Stimulated activated CD4-positive, alpha-beta T cell treated with anti-CD3 and anti-CD28 coated beads, Interleukin-12 subunit alpha, Interleukin-12 subunit beta, amount 100 ng/mL, for 24 hours (primary cell): Measurements from ENCODE around the gene MYO3B.

Experiments used
- DNase-seq, 2 experiments: peaks; one replicate each; pipeline ENCODE4 v3.0.0-alpha.2; 2020; ENCODE audit warnings: low read depth in 2 of 2

Gene MYO3B

GRCh38 chr2:170368370-170368769 is 190.4 kb downstream of the MYO3B start:
- DNase-seq = no peak

- no peak for DNase-seq
Observed at GRCh38 chr2:170369228-170369627, 191.3 kb downstream of the MYO3B start.

GRCh38 chr2:170369894-170370293 is 191.9 kb downstream of the MYO3B start:
- DNase-seq = no peak

GRCh38 chr2:170371231-170371998 is 193.5 kb downstream of the MYO3B start:
- no peak for DNase-seq

- DNase-seq = no peak
Observed at GRCh38 chr2:170375192-170375591, 197.2 kb downstream of the MYO3B start.

- no peak for DNase-seq
Observed at GRCh38 chr2:170377500-170378207, 199.7 kb downstream of the MYO3B start.

GRCh38 chr2:170380267-170380666 is 202.3 kb downstream of the MYO3B start:
- DNase-seq = no peak

- no peak for DNase-seq
Observed at GRCh38 chr2:170381678-170382077, 203.7 kb downstream of the MYO3B start.

GRCh38 chr2:170386554-170386953 is 208.6 kb downstream of the MYO3B start:
- no peak for DNase-seq

GRCh38 chr2:170391018-170391417 is 213.1 kb downstream of the MYO3B start:
- no peak for DNase-seq

- DNase-seq = no peak
Observed at GRCh38 chr2:170391697-170392096, 213.8 kb downstream of the MYO3B start.

GRCh38 chr2:170393861-170394498 is 216.0 kb downstream of the MYO3B start:
- no peak for DNase-seq

GRCh38 chr2:170394641-170395387 is 216.9 kb downstream of the MYO3B start:
- DNase-seq = no peak

GRCh38 chr2:170396799-170397459 is 219.0 kb downstream of the MYO3B start:
- DNase-seq = no peak

GRCh38 chr2:170401187-170401586 is 223.2 kb downstream of the MYO3B start:
- no peak for DNase-seq

GRCh38 chr2:170404846-170405245 is 226.9 kb downstream of the MYO3B start:
- DNase-seq = no peak

GRCh38 chr2:170405326-170405725 is 227.4 kb downstream of the MYO3B start:
- no peak for DNase-seq

- DNase-seq = no peak
Observed at GRCh38 chr2:170408461-170409163, 230.7 kb downstream of the MYO3B start.

- peak; percentile 50 to 74 for DNase-seq
Observed at GRCh38 chr2:170409164-170409535, 231.2 kb downstream of the MYO3B start.

GRCh38 chr2:170411660-170412059 is 233.7 kb downstream of the MYO3B start:
- DNase-seq = no peak
